Peyer's patch (tissue), 4 donors: Measurements from ENCODE around the gene FMN1. TPM values are rescaled to one million over a fixed set of nuclear protein-coding genes. Genes with fewer than 3 reads are reported as not detected.

Source experiments
- DNase-seq, 3 donors: peaks; one replicate each; pipeline ENCODE4 v3.0.0-alpha.2; 2017 to 2019
- H3K27ac ChIP-seq, 4 donors: fragments of 200-600 bp; sonication (generic); one replicate each; pipeline ENCODE4 v1.5.1; 2016 to 2019
- H3K27me3 ChIP-seq, 2 donors: fragments of 200-600 bp; sonication (generic); one replicate each; pipeline ENCODE4 v1.5.1; 2019
- H3K36me3 ChIP-seq, 3 donors: fragments of 200-600 bp; sonication (generic); one replicate each; pipeline ENCODE4 v1.5.1; 2016 to 2019
- H3K4me1 ChIP-seq, 4 donors: fragments of 200-600 bp; sonication (generic); one replicate each; pipeline ENCODE4 v1.5.1; 2016 to 2019
- H3K4me3 ChIP-seq, 4 donors: fragments of 200-600 bp; sonication (generic); 1 replicate in 3 of 4; 2 replicates in 1 of 4; pipeline ENCODE4 v1.5.1; 2016 to 2019; ENCODE audit warnings: mild to moderate bottlenecking in 1 of 4
- H3K9me3 ChIP-seq, 4 donors: fragments of 200-600 bp; sonication (generic); one replicate each; pipeline ENCODE4 v1.5.1; 2016 to 2019; ENCODE audit warnings: mild to moderate bottlenecking in 1 of 4
- CTCF ChIP-seq, 6 experiments: fragments of 450-650 bp in 4 of 6; fragments of 200-600 bp in 2 of 6; sonication (generic) in 1 of 6; IDR thresholded peaks; one replicate each; pipeline ENCODE4 v1.5.1; 2017 to 2019; ENCODE audit warnings: antibody characterized with exemption in 6 of 6, mild to moderate bottlenecking in 3 of 6, moderate library complexity in 1 of 6
- POLR2A ChIP-seq, 2 donors: fragments of 450-650 bp; IDR thresholded peaks; one replicate each; pipeline ENCODE4 v1.5.1; 2017; ENCODE audit warnings: antibody characterized with exemption in 2 of 2, mild to moderate bottlenecking in 2 of 2, moderate library complexity in 2 of 2
- total RNA-seq, 4 donors: library from RNA; depleted of rRNA; stranded (reverse); fragments of >200 nt; gene quantifications; one replicate each; pipeline ENCODE4 v1.1.0, GENCODE V29; 2016

The FMN1 gene
- total RNA-seq, 4 donors from 2014 or later, result 15.4 to 57.8 (median 29.1) TPM

GRCh38 chr15:32901995-32902394 is 292.5 kb downstream of the FMN1 start:
- no peak for TF ChIP-seq CTCF (IDR thresholded peaks at IDR 0.05)
- TF ChIP-seq POLR2A (IDR thresholded peaks at IDR 0.05), result no peak

GRCh38 chr15:32901192-32901591 is 293.3 kb downstream of the FMN1 start:
- Histone ChIP-seq H3K36me3 (no peaks in the 10 kb centered on the region), H3K4me3 (no peak overlapping the region), H3K4me1 (no peaks in the 10 kb centered on the region), H3K27me3 (no peaks in the 10 kb centered on the region), H3K9me3 (no peaks in the 10 kb centered on the region), H3K27ac (no peak overlapping the region)
- TF ChIP-seq CTCF (IDR thresholded peaks at IDR 0.05) (no peak), POLR2A (IDR thresholded peaks at IDR 0.05) (no peak)
- no peak for DNase-seq

More at GRCh38 chr15:32901995-32902394, 292.5 kb downstream of the FMN1 start:
- Histone ChIP-seq H3K27me3 (no peaks in the 10 kb centered on the region), H3K9me3 (no peaks in the 10 kb centered on the region), H3K4me1 (no peaks in the 10 kb centered on the region), H3K4me3 (no peak overlapping the region), H3K27ac (no peak overlapping the region), H3K36me3 (no peaks in the 10 kb centered on the region)
- no peak for DNase-seq

GRCh38 chr15:32899126-32899596 is 295.4 kb downstream of the FMN1 start:
- no peaks in the 10 kb centered on the region for H3K27me3 ChIP-seq
- no peak overlapping the region for H3K27ac ChIP-seq
- H3K4me1 ChIP-seq, result no peaks in the 10 kb centered on the region
- TF ChIP-seq POLR2A (IDR thresholded peaks at IDR 0.05) (no peak), CTCF (IDR thresholded peaks at IDR 0.05) (no peak)
- no peaks in the 10 kb centered on the region for H3K9me3 ChIP-seq
- DNase-seq, result peak in 2 of 3 donors; percentile 43 to 57
- H3K36me3 ChIP-seq, result no peaks in the 10 kb centered on the region
- H3K4me3 ChIP-seq, result no peak overlapping the region

- no peaks in the 10 kb centered on the region for H3K36me3 ChIP-seq
- no peaks in the 10 kb centered on the region for H3K9me3 ChIP-seq
- H3K27me3 ChIP-seq, result no peaks in the 10 kb centered on the region
- DNase-seq, result no peak
- TF ChIP-seq POLR2A (IDR thresholded peaks at IDR 0.05) (no peak), CTCF (IDR thresholded peaks at IDR 0.05) (no peak)
- H3K4me1 ChIP-seq, result no peaks in the 10 kb centered on the region
- no peak overlapping the region for H3K4me3 ChIP-seq
- H3K27ac ChIP-seq, result no peak overlapping the region
Observed at GRCh38 chr15:32898414-32898813, 296.1 kb downstream of the FMN1 start.

- TF ChIP-seq CTCF (IDR thresholded peaks at IDR 0.05) (no peak), POLR2A (IDR thresholded peaks at IDR 0.05) (no peak)
- H3K4me3 ChIP-seq, result no peak overlapping the region
- no peak overlapping the region for H3K27ac ChIP-seq
- no peaks in the 10 kb centered on the region for H3K4me1 ChIP-seq
- no peak for DNase-seq
- no peaks in the 10 kb centered on the region for H3K27me3 ChIP-seq
- H3K36me3 ChIP-seq, result no peaks in the 10 kb centered on the region
- H3K9me3 ChIP-seq, result no peaks in the 10 kb centered on the region
Observed at GRCh38 chr15:32893421-32893820, 301.1 kb downstream of the FMN1 start.

- H3K4me3 ChIP-seq, result no peak overlapping the region
- H3K27ac ChIP-seq, result no peak overlapping the region
- no peaks in the 10 kb centered on the region for H3K27me3 ChIP-seq
- no peaks in the 10 kb centered on the region for H3K9me3 ChIP-seq
- no peak for DNase-seq
- no peaks in the 10 kb centered on the region for H3K36me3 ChIP-seq
- H3K4me1 ChIP-seq, result no peaks in the 10 kb centered on the region
- TF ChIP-seq POLR2A (IDR thresholded peaks at IDR 0.05), result no peak
Observed at GRCh38 chr15:32889214-32889613, 305.3 kb downstream of the FMN1 start.
